OCI-LY1 (cell line): ENCODE data around the gene ZNF256.

Experiments used
- H2AFZ ChIP-seq: fragments of 200-600 bp; sonication (generic), shearing (Covaris generic); 2 replicates; pipeline ENCODE4 v1.6.0; 2014; ENCODE audit warnings: antibody characterized with exemption, mild to moderate bottlenecking, low read length
- H3F3A ChIP-seq: fragments of 200-600 bp; sonication (generic), shearing (Covaris generic); 2 replicates; pipeline ENCODE4 v1.6.0; 2014; ENCODE audit warnings: mild to moderate bottlenecking, antibody characterized with exemption, low read length, moderate library complexity; ENCODE audit not compliant: insufficient read depth
- H3K27ac ChIP-seq: fragments of 200-600 bp; sonication (generic); 2 replicates; pipeline ENCODE4 v1.5.1; 2014; ENCODE audit warnings: low read length, mixed run types, mild to moderate bottlenecking, low read depth; ENCODE audit not compliant: poor library complexity, severe bottlenecking
- H3K27me3 ChIP-seq: fragments of 200-600 bp; sonication (generic); 2 replicates; pipeline ENCODE4 v1.6.0; 2014; ENCODE audit warnings: antibody characterized with exemption, mild to moderate bottlenecking, low read length, moderate library complexity; ENCODE audit not compliant: insufficient read depth
- H3K36me3 ChIP-seq: fragments of 200-600 bp; sonication (generic); 2 replicates; pipeline ENCODE4 v1.6.1; 2014; ENCODE audit warnings: mild to moderate bottlenecking, antibody characterized with exemption, low read length, moderate library complexity, mixed read lengths; ENCODE audit not compliant: insufficient read depth
- H3K4me1 ChIP-seq: fragments of 200-600 bp; sonication (generic); 2 replicates; pipeline ENCODE4 v1.5.1; 2014; ENCODE audit warnings: mild to moderate bottlenecking, low read length, moderate library complexity; ENCODE audit not compliant: insufficient read depth, severe bottlenecking
- H3K4me2 ChIP-seq: fragments of 200-600 bp; sonication (generic), shearing (Covaris generic); 2 replicates; pipeline ENCODE4 v1.6.1; 2014; ENCODE audit warnings: low read length
- H3K4me3 ChIP-seq: fragments of 200-600 bp; sonication (generic); 2 replicates; pipeline ENCODE4 v1.5.1; 2014; ENCODE audit warnings: low read length, low read depth, mild to moderate bottlenecking, mixed read lengths; ENCODE audit not compliant: poor library complexity, severe bottlenecking
- H3K79me2 ChIP-seq: fragments of 200-600 bp; shearing (Covaris generic); 2 replicates; pipeline ENCODE4 v1.6.1; 2016; ENCODE audit warnings: mixed run types, low read length, mixed read lengths; ENCODE audit not compliant: insufficient read depth
- H3K9ac ChIP-seq: fragments of 200-600 bp; sonication (generic), shearing (Covaris generic); 2 replicates; pipeline ENCODE4 v1.6.1; 2014; ENCODE audit warnings: mild to moderate bottlenecking, low read length, mixed read lengths
- H3K9me2 ChIP-seq: fragments of 200-600 bp; sonication (generic), shearing (Covaris generic); 2 replicates; pipeline ENCODE4 v1.6.1; 2014; ENCODE audit warnings: low read depth, mild to moderate bottlenecking, low read length, mixed read lengths
- H3K9me3 ChIP-seq: fragments of 200-600 bp; shearing (Covaris generic); 2 replicates; pipeline ENCODE4 v1.6.1; 2014; ENCODE audit warnings: low read length, mixed read lengths
- H4K20me1 ChIP-seq: fragments of 200-600 bp; sonication (generic), shearing (Covaris generic); 2 replicates; pipeline ENCODE4 v1.6.0; 2016; ENCODE audit warnings: mild to moderate bottlenecking, low read length; ENCODE audit not compliant: insufficient read depth
- CTCF ChIP-seq: fragments of 200-600 bp; sonication (generic), shearing (Covaris generic); IDR thresholded peaks from 2 replicates; pipeline ENCODE4 v1.5.1; 2017; ENCODE audit warnings: mild to moderate bottlenecking, antibody characterized with exemption, low read length, moderate library complexity, mixed read lengths
- EZH2 ChIP-seq: fragments of 200-600 bp; sonication (generic), shearing (Covaris generic); IDR thresholded peaks from 2 replicates; pipeline ENCODE4 v1.8.0; 2017; ENCODE audit warnings: borderline replicate concordance, mixed run types, mild to moderate bottlenecking, antibody characterized with exemption, low read length, moderate library complexity, mixed read lengths

ZNF256 gene

DNA sequence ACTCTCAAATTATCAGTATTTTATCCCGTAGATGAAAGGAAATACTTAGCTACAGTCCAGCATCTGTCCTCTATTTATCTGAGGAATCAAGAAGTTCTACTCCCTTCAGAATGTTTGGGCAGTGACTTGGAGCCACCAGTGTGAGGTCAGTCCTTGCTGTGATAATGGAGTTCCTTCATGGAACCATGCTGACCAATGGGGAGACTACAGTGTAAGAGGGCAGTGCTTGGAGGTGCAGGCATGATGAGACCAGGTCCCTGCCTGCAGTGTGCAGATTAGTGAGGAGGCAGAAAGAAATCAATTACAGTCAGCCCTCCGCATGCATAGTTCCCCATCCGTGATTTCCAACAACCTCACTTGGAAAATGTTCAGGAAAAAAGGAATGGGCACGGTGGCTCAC lies 26.9 kb upstream of the ZNF256 start, which contains the start of gene C19orf18:
TSS of gene C19orf18 (minus strand) at position 101 of the 400 bp plus-strand sequence. CDS start 102 bp downstream, outside the sequence.
- H3K9me2 ChIP-seq, result no peaks in the 10 kb centered on the region
- no peak within 1 kb of the TSS for H3K9ac ChIP-seq
- no peak within 1 kb of the TSS for H3K4me2 ChIP-seq
- no peaks in the 10 kb centered on the region for H4K20me1 ChIP-seq
- no peaks in the 10 kb centered on the region for H3F3A ChIP-seq
- peaks cover 58% of the 10 kb centered on the region for H3K9me3 ChIP-seq
- no peak within 1 kb of the TSS for H3K4me3 ChIP-seq
- no peaks in the 10 kb centered on the region for H3K27me3 ChIP-seq
- no peak within 1 kb of the TSS for H3K27ac ChIP-seq
- no peaks in the 10 kb centered on the region for H3K79me2 ChIP-seq
- no peak within 1 kb of the TSS for H2AFZ ChIP-seq
- no peak for TF ChIP-seq EZH2
- TF ChIP-seq CTCF, result no peak
- no peaks in the 10 kb centered on the region for H3K4me1 ChIP-seq
- peaks cover 10% of the 10 kb centered on the region for H3K36me3 ChIP-seq

- no peaks in the 10 kb centered on the region for H3K36me3 ChIP-seq
- H3K9me3 ChIP-seq, result peaks cover 12% of the 10 kb centered on the region; the same call in 1 of the 2 replicates
- no peaks in the 10 kb centered on the region for H4K20me1 ChIP-seq
- H3K79me2 ChIP-seq, result no peaks in the 10 kb centered on the region
- no peaks in the 10 kb centered on the region; the same call in 1 of the 2 replicates for H3F3A ChIP-seq
- H3K4me3 ChIP-seq, result no peak overlapping the region
- H3K27ac ChIP-seq, result no peak overlapping the region
- no peak overlapping the region for H3K4me2 ChIP-seq
- no peaks in the 10 kb centered on the region for H3K9me2 ChIP-seq
- no peak overlapping the region for H3K9ac ChIP-seq
- no peak overlapping the region for H2AFZ ChIP-seq
- no peaks in the 10 kb centered on the region for H3K27me3 ChIP-seq
- TF ChIP-seq CTCF (no peak), EZH2 (no peak)
- H3K4me1 ChIP-seq, result no peaks in the 10 kb centered on the region
Observed at GRCh38 chr19:57964761-57965160, 17.3 kb upstream of the ZNF256 start.

DNA sequence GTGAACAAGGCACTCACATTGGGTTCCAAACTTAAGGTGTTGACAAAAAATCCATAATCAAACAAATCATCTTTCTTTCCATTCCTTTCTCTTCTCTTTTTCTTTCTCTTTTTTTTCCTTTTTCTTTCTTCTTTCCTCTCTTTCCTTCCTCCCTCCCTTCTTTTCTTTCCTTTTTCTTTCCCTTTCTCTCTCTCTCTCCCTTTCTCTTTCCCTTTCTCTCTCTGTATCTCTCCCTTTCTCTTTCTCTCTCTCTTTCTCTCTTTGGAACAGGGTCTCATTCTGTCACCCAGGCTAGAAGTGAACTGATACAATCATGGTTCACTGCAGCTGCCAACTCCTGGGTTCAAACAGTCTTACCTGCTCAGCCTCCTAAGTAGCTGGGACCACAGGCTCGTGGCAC lies 14.3 kb upstream of the ZNF256 start:
- H3K9ac ChIP-seq, result no peak overlapping the region
- no peaks in the 10 kb centered on the region for H3K79me2 ChIP-seq
- no peak overlapping the region for H2AFZ ChIP-seq
- no peaks in the 10 kb centered on the region for H3K36me3 ChIP-seq
- no peaks in the 10 kb centered on the region; the same call in 1 of the 2 replicates for H3F3A ChIP-seq
- no peaks in the 10 kb centered on the region for H3K9me2 ChIP-seq
- no peaks in the 10 kb centered on the region for H3K4me1 ChIP-seq
- H3K27ac ChIP-seq, result no peak overlapping the region
- H3K27me3 ChIP-seq, result no peaks in the 10 kb centered on the region
- no peak overlapping the region for H3K4me3 ChIP-seq
- H3K9me3 ChIP-seq, result peaks cover 14% of the 10 kb centered on the region; the same call in 1 of the 2 replicates
- no peak overlapping the region for H3K4me2 ChIP-seq
- TF ChIP-seq EZH2 (no peak), CTCF (no peak)
- no peaks in the 10 kb centered on the region for H4K20me1 ChIP-seq
